ENCODE results near the gene FRMD4A. TPM values are rescaled to one million over a fixed set of nuclear protein-coding genes. Genes with fewer than 3 reads are reported as not detected.

Gene FRMD4A
- polyA plus RNA-seq, 1 of the 3 experiments (the other 2 are of a cell fraction): 37.7 TPM

DNA sequence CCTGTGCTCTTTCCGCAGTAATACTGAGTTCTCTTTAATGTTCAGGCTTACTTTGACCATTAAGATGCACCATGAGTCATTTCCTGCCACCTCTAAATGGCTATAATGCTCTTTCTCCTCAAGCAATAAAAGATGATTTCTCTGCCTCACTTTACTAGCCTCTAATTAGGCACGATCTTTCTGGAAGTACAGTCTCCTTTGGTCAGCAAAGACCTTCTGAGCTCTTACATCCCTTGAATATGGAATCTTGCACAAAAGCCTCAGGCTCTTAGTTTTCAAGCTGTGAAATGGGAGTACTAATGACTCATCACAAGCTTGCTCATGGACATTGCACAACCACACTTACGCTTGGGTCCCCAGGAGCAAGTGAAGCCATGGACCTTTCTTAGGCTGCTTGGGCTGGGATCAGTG is 85.9 kb downstream of the FRMD4A start:
- TF ChIP-seq CHD2 (IDR thresholded peaks at IDR 0.05; ENCODE audit: low read length, partially characterized antibody): no peak
- TF ChIP-seq RCOR1 (IDR thresholded peaks at IDR 0.05; ENCODE audit: low read length): no peak
- no peak for TF ChIP-seq MXI1 (IDR thresholded peaks at IDR 0.05; ENCODE audit: low read depth, low read length)
- TF ChIP-seq RFX5 (IDR thresholded peaks at IDR 0.05; ENCODE audit: low read length): no peak
- TF ChIP-seq, protein P1, sequence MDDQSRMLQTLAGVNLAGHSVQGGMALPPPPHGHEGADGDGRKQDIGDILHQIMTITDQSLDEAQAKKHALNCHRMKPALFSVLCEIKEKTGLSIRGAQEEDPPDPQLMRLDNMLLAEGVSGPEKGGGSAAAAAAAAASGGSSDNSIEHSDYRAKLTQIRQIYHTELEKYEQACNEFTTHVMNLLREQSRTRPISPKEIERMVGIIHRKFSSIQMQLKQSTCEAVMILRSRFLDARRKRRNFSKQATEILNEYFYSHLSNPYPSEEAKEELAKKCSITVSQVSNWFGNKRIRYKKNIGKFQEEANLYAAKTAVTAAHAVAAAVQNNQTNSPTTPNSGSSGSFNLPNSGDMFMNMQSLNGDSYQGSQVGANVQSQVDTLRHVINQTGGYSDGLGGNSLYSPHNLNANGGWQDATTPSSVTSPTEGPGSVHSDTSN (IDR thresholded peaks at IDR 0.05): no peak
- TF ChIP-seq, protein P2, sequence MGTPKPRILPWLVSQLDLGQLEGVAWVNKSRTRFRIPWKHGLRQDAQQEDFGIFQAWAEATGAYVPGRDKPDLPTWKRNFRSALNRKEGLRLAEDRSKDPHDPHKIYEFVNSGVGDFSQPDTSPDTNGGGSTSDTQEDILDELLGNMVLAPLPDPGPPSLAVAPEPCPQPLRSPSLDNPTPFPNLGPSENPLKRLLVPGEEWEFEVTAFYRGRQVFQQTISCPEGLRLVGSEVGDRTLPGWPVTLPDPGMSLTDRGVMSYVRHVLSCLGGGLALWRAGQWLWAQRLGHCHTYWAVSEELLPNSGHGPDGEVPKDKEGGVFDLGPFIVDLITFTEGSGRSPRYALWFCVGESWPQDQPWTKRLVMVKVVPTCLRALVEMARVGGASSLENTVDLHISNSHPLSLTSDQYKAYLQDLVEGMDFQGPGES (IDR thresholded peaks at IDR 0.05; ENCODE audit: low read depth, low read length): no peak
- TF ChIP-seq NFIC (IDR thresholded peaks at IDR 0.05; ENCODE audit: borderline replicate concordance): no peak
- TF ChIP-seq EZH2phosphoT487 (IDR thresholded peaks at IDR 0.05; ENCODE audit: borderline replicate concordance, low read depth): no peak
- no peak for TF ChIP-seq ZBTB33 (IDR thresholded peaks at IDR 0.05; ENCODE audit: borderline replicate concordance, low read depth)
- no peak overlapping the region for H3K4me3 ChIP-seq (ENCODE audit: low read depth in 2 of 2, low read length in 1 of 2)
- H3K4me1 ChIP-seq (ENCODE audit: control insufficient read depth in 1 of 2, insufficient read depth in 2 of 2, low read depth in 1 of 2, low read length in 1 of 2): peaks cover 0 to 4% of the 10 kb centered on the region in 2 experiments; a peak in 1 of 4 replicates
- H3K9me3 ChIP-seq: no peaks in the 10 kb centered on the region
- no peak overlapping the region for H2AFZ ChIP-seq (ENCODE audit: low read depth)
- POLR2A ChIA-PET: no interaction called here
- H3K9me2 ChIP-seq: no peaks in the 10 kb centered on the region
- CTCF ChIA-PET: interaction anchor here (0.6 to 1.6 kb wide), 2 partner anchors 151 to 174 kb away, joined by 3 to 4 read pairs; no protein-coding TSS in a partner anchor
- H3K9ac ChIP-seq: no peak overlapping the region
- H3K36me3 ChIP-seq (replicated peaks in 1 of 2; ENCODE audit: control insufficient read depth in 1 of 2, insufficient read depth in 2 of 2, low read length in 1 of 2): no peaks in the 10 kb centered on the region
- H3K27ac ChIP-seq (ENCODE audit: low read depth in 2 of 2, low read length in 1 of 2): no peak overlapping the region
- H3K27me3 ChIP-seq (ENCODE audit: insufficient read depth): 0 out of 2 replicates have a peak, but pooled peaks cover 5% of the 10 kb centered on the region
- H3K4me2 ChIP-seq: no peak overlapping the region
- no peaks in the 10 kb centered on the region for H4K20me1 ChIP-seq (ENCODE audit: insufficient read depth)
- H3F3A ChIP-seq (replicated peaks; ENCODE audit: insufficient read depth): no peaks in the 10 kb centered on the region
- WGBS (ENCODE audit: low lambda C conversion rate): 60% methylated on average over 3 of the region's 3 CpGs
- H3K79me2 ChIP-seq (ENCODE audit: insufficient read depth): no peaks in the 10 kb centered on the region
- no peak for DNase-seq

DNA sequence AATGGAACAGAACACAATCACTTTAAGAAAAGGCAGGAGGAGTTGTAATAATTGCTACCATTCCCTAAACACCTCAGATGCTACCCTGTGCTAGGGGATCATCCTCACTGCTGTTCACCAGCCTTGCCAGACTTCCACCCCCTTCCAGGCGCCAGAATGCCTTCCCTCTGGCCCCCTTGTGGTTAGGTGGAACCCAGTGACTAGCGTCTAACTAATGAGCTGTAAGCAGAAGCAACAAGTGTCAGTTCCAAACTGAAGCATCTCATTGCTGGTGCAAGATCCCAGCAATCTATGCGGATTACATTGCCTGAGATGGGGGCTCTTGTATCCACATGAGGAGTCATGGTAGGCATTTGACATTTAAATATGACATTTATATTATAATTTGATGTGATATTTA is 86.6 kb downstream of the FRMD4A start:
- Histone ChIP-seq H2AFZ (ENCODE audit: low read depth) (no peak overlapping the region), H3K27ac (ENCODE audit: low read depth in 2 of 2, low read length in 1 of 2) (no peak overlapping the region), H3K4me2 (no peak overlapping the region), H3K9me2 (no peaks in the 10 kb centered on the region), H3K9me3 (no peaks in the 10 kb centered on the region), H3K79me2 (ENCODE audit: insufficient read depth) (no peaks in the 10 kb centered on the region), H3K36me3 (replicated peaks in 1 of 2; ENCODE audit: control insufficient read depth in 1 of 2, insufficient read depth in 2 of 2, low read length in 1 of 2) (no peaks in the 10 kb centered on the region), H4K20me1 (ENCODE audit: insufficient read depth) (no peaks in the 10 kb centered on the region), H3K4me3 (ENCODE audit: low read depth in 2 of 2, low read length in 1 of 2) (no peak overlapping the region), H3K9ac (no peak overlapping the region), H3K27me3 (ENCODE audit: insufficient read depth) (0 out of 2 replicates have a peak, but pooled peaks cover 5% of the 10 kb centered on the region), H3F3A (replicated peaks; ENCODE audit: insufficient read depth) (no peaks in the 10 kb centered on the region), H3K4me1 (ENCODE audit: control insufficient read depth in 1 of 2, insufficient read depth in 2 of 2, low read depth in 1 of 2, low read length in 1 of 2) (peaks cover 0 to 4% of the 10 kb centered on the region in 2 experiments; a peak in 1 of 4 replicates)
- WGBS (ENCODE audit: low lambda C conversion rate): 23% methylated on average over 3 of the region's 3 CpGs
- ChIA-PET CTCF (interaction anchor here (0.6 to 1.6 kb wide), 2 partner anchors 150 to 175 kb away, joined by 3 to 4 read pairs; no protein-coding TSS in a partner anchor), POLR2A (no interaction called here)
- TF ChIP-seq JUND (IDR thresholded peaks at IDR 0.05): no peak
- TF ChIP-seq, protein P3, sequence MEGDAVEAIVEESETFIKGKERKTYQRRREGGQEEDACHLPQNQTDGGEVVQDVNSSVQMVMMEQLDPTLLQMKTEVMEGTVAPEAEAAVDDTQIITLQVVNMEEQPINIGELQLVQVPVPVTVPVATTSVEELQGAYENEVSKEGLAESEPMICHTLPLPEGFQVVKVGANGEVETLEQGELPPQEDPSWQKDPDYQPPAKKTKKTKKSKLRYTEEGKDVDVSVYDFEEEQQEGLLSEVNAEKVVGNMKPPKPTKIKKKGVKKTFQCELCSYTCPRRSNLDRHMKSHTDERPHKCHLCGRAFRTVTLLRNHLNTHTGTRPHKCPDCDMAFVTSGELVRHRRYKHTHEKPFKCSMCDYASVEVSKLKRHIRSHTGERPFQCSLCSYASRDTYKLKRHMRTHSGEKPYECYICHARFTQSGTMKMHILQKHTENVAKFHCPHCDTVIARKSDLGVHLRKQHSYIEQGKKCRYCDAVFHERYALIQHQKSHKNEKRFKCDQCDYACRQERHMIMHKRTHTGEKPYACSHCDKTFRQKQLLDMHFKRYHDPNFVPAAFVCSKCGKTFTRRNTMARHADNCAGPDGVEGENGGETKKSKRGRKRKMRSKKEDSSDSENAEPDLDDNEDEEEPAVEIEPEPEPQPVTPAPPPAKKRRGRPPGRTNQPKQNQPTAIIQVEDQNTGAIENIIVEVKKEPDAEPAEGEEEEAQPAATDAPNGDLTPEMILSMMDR (IDR thresholded peaks at IDR 0.05): peak; percentile 26; the same call in 1 of the 2 replicates
- DNase-seq: no peak
